ENCODE measurements around the gene ECT2L. TPM values are rescaled to one million over a fixed set of nuclear protein-coding genes. Genes with fewer than 3 reads are reported as not detected.

ECT2L gene
- total RNA-seq, 6 experiments from 2014 or later = not detected

- no peaks in the 10 kb centered on the region for H3K9me3 Mint-ChIP-seq
- peaks cover 4% of the 10 kb centered on the region; the same call in 1 of the 2 replicates for H3K36me3 Mint-ChIP-seq (ENCODE audit: low read depth)
- H3K27ac Mint-ChIP-seq = peak overlapping the region; percentile 52
- DNase-seq = peak; percentile 37
- peak overlapping the region; percentile 46 for H3K4me3 Mint-ChIP-seq
- TF ChIP-seq CTCF (IDR thresholded peaks at IDR 0.05) = no peak
- peaks cover 66% of the 10 kb centered on the region for H3K4me1 Mint-ChIP-seq (ENCODE audit: low read depth)
- H3K27me3 Mint-ChIP-seq (ENCODE audit: insufficient read depth) = no peaks in the 10 kb centered on the region
These were observed 157.6 kb downstream of the ECT2L start for GRCh38 chr6:138953451-138953850.

Other genes with a start within 250 kb of the ECT2L start
- gene CCDC28A, start 22.3 kb upstream of the ECT2L start, total RNA-seq (2021; fragmentation: NEBNext Ultra II Directional; extraction: Animal tissue kit (Norgen Biotek cat#: 25700)) = 10 to 100 TPM in 2 of 6 experiments, 1 to 10 TPM in 4; 7.9 to 11.4 (median 9.5) TPM
- 10 to 100 TPM; 21.1 to 29.9 (median 26.2) TPM for gene REPS1, start 192.2 kb downstream of the ECT2L start, total RNA-seq (2021; fragmentation: NEBNext Ultra II Directional; extraction: Animal tissue kit (Norgen Biotek cat#: 25700))
- 10 to 100 TPM; 18.3 to 25.5 (median 22.4) TPM for gene ABRACL, start 232.7 kb downstream of the ECT2L start, total RNA-seq (2021; fragmentation: NEBNext Ultra II Directional; extraction: Animal tissue kit (Norgen Biotek cat#: 25700))

Data from HFFc6 (cell line).